ENCODE data around the gene CPT1C.

- TF ChIP-seq CTCF (IDR thresholded peaks at IDR 0.05; ENCODE audit: poor library complexity, severe bottlenecking), result no peak
- TF ChIP-seq EP300 (conservative IDR thresholded peaks at IDR 0.05; ENCODE audit: poor library complexity, severe bottlenecking), result no peak
- no peak for TF ChIP-seq REST (IDR thresholded peaks at IDR 0.05; ENCODE audit: borderline replicate concordance)
- no peak for TF ChIP-seq POLR2AphosphoS5 (IDR thresholded peaks at IDR 0.05)
These were observed 5.9 kb downstream of the CPT1C start for GRCh38 chr19:49696865-49697264.
